ENCODE data around the gene FTCD.

- TF ChIP-seq MAX (IDR thresholded peaks at IDR 0.05; ENCODE audit: insufficient read depth, insufficient read length) (no peak), CTCF (IDR thresholded peaks at IDR 0.05; ENCODE audit: extremely low read depth in 1 of 2, insufficient read depth in 1 of 2, low read depth in 1 of 2, low read length in 2 of 2) (no peak), POLR2A (IDR thresholded peaks at IDR 0.05; ENCODE audit: low read depth, low read length) (no peak), MYC (IDR thresholded peaks at IDR 0.05; ENCODE audit: low read depth, low read length) (no peak), EZH2 (IDR thresholded peaks at IDR 0.05; ENCODE audit: borderline replicate concordance, low read depth, low read length, severe bottlenecking) (no peak), POLR2AphosphoS5 (IDR thresholded peaks at IDR 0.05; ENCODE audit: insufficient read depth, low read depth, low read length) (no peak)
These were observed 3.1 kb downstream of the FTCD start for GRCh38 chr21:46151989-46152926.

Measured in endothelial cell of umbilical vein (primary cell).